ENCODE results near the gene AZIN2.

The AZIN2 gene

DNA sequence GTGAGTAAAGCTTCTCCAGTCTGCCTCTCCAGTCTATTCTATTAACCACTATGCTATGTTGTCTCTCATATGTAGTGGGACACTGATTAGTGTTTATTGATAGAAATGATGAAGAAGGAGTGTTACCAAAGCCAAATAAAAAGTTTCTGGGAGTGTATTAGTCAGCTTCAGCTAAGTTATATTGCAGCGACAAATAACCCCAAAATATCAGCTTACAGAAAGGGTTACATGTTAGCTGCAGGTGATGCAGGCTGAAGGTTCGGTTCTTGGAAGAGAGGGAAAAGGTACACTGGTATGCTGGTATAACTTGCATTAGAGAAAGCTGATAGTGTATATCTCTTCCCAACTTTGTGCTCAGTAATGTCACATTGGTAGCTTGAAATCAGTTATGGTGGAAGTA is 33.7 kb upstream of the AZIN2 start:
- no peak for TF ChIP-seq CTCF (IDR thresholded peaks at IDR 0.05; ENCODE audit: insufficient read depth, low read length, missing control alignments)
- no peak for DNase-seq (ENCODE audit: low read depth, low spot score)
- H3K4me3 ChIP-seq (ENCODE audit: low read depth, low read length), result no peak overlapping the region
- ChIA-PET POLR2A (no interaction called here), CTCF (interaction anchor here (0.9 to 4.8 kb wide), 8 partner anchors 8 to 175 kb away, joined by 3 to 35 read pairs (median 3); no protein-coding TSS in a partner anchor)

DNA sequence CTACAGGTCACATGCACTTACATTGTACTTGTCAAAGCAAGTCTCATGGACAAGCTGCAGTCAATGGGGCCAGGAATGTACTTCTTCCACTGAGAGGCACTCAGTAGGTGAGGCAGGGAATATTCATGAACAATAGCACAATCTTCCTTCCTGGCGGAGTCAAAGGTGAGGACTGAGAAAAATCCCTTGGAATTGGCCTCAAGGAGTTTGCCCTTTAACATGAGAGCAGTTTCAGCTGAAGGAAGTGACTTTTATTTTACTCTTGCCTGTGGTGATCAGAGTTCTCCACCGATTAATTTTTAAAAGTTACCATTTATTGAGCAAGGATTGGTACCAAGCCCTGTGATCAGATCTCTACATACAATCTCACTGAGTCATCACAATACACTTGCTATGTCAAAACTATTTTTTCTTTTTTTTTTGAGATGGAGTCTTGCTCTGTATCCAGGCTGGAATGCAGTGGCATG is 33.1 kb upstream of the AZIN2 start:
- H3K4me3 ChIP-seq (ENCODE audit: low read depth, low read length), result no peak overlapping the region
- ChIA-PET CTCF (interaction anchor here (0.6 to 4.8 kb wide), 10 partner anchors 8 to 176 kb away, joined by 3 to 35 read pairs (median 3); no protein-coding TSS in a partner anchor), POLR2A (interaction anchor here (0.5 kb wide), 1 partner anchor 355 kb away, joined by 3 read pairs; no protein-coding TSS in a partner anchor)
- no peak for DNase-seq (ENCODE audit: low read depth, low spot score)
- no peak for TF ChIP-seq CTCF (IDR thresholded peaks at IDR 0.05; ENCODE audit: insufficient read depth, low read length, missing control alignments)

GRCh38 chr1:33048426-33048825 is 32.5 kb upstream of the AZIN2 start:
- ChIA-PET CTCF (interaction anchor here (1.2 to 3.2 kb wide), 4 partner anchors 10 to 173 kb away, joined by 3 to 20 read pairs (median 3); no protein-coding TSS in a partner anchor), POLR2A (no interaction called here)
- H3K4me3 ChIP-seq (ENCODE audit: low read depth, low read length), result no peak overlapping the region
- TF ChIP-seq CTCF (IDR thresholded peaks at IDR 0.05; ENCODE audit: insufficient read depth, low read length, missing control alignments), result no peak
- DNase-seq (ENCODE audit: low read depth, low spot score), result no peak

- ChIA-PET POLR2A (interaction anchor here (0.6 kb wide), 1 partner anchor 130 kb away, joined by 3 read pairs; no protein-coding TSS in a partner anchor), CTCF (interaction anchor here (1.2 to 3.2 kb wide), 4 partner anchors 11 to 174 kb away, joined by 3 to 20 read pairs (median 3); no protein-coding TSS in a partner anchor)
- H3K4me3 ChIP-seq (ENCODE audit: low read depth, low read length), result no peak overlapping the region
- no peak for TF ChIP-seq CTCF (IDR thresholded peaks at IDR 0.05; ENCODE audit: insufficient read depth, low read length, missing control alignments)
- no peak for DNase-seq (ENCODE audit: low read depth, low spot score)
Measured at GRCh38 chr1:33049371-33049770, 31.6 kb upstream of the AZIN2 start.

DNA sequence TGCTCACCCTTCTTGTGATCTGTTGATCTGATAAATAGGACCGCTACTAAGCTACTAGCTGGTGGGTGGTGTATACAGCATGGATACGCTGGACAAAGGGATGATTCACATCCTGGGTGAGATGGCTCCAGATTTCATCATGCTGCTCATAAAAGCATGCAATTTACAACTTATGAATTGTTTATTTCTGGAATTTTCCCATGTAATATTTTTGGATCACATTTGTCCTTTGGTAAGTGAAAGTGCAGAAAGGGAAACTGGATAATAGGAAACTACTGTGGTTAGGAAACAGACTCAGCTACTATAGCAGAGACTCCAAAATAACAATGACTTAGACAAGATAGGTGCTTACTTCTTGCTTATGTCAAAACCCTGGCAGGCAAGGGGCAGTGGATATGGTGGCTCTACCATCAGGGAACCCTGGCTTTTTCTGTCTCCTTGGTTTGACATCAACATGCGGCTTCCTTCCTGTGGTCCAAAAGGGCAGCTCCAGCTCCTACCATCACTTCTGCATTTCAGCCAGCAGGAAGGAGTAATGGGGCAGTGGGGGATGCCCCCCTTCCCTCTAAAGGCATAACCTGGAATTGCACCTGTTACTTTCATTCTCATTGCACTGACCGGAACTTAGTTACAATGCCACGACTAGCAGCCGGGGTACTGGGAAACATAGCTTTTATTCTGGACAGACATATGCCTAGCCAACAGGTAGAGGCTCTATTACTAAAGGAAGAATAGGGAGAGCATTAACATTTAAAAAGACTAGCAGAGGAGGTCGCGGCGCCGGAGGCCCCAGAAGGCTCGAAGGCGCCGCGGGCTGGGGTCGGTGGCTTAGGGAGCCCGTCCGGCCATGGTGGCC is 30.5 kb upstream of the AZIN2 start:
- TF ChIP-seq CTCF (IDR thresholded peaks at IDR 0.05; ENCODE audit: insufficient read depth, low read length, missing control alignments), result peak; percentile 21
- no peak overlapping the region for H3K4me3 ChIP-seq (ENCODE audit: low read depth, low read length)
- ChIA-PET CTCF (interaction anchor here (0.6 to 3.2 kb wide), 4 partner anchors 20 to 116 kb away, joined by 3 to 20 read pairs (median 4); no protein-coding TSS in a partner anchor), POLR2A (no interaction called here)
- peak; percentile 82 for DNase-seq (ENCODE audit: low read depth, low spot score)

Data from AG04449 (cell line).